GM19324 (cell line): ENCODE data around the gene CYP26B1.

Source experiments
- ATAC-seq: cut with Tn5 transposase; IDR thresholded peaks from one replicate; pipeline ENCODE4 v1.9.1; 2021; ENCODE audit warnings: mild to moderate bottlenecking, moderate library complexity; ENCODE audit not compliant: unreplicated experiment, low FRiP score

CYP26B1 gene

DNA sequence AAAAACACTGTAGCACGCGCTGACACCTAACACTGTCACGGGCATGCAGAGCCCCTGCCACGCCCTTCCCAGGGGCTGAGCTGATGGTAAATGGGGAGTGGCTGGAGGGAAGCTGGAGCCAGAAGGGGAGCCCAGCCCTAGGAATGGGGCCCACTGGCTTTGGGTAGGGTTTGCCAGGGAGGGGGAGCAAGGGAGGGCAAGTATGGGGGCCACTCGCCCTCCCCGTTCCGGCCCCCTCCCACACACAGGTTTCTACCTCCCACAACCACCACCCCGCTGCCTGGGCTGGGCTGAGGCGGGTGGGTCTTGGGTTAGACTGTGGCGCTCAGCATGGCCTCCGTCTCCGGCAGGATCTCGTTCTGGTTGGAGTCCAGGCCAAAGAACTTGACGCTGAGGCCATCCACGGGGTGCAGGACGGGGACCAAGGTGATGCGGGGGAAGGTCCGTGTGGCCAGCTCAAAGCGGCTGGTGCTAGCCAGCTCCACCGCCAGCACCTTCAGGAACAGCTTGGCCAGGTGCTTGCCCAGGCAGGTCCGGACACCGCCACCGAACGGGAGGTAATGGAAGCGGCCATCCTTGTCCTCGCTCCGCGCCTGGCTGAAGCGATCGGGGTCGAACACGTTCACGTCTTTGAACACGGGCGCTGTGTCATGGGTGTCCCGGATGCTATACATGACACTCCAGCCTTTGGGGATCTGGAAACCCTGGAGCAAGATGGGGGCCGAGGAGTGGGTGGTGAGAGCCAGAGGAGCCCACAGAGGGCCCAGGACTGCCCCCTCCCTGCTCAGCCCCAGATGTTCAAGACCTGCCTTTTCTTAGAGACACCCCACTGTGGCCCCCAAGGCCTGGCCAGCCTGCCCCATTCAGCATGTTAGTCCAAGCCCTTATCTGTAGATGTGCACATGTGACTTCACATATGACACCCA lies 15.5 kb downstream of the CYP26B1 start:
- no peak for ATAC-seq

DNA sequence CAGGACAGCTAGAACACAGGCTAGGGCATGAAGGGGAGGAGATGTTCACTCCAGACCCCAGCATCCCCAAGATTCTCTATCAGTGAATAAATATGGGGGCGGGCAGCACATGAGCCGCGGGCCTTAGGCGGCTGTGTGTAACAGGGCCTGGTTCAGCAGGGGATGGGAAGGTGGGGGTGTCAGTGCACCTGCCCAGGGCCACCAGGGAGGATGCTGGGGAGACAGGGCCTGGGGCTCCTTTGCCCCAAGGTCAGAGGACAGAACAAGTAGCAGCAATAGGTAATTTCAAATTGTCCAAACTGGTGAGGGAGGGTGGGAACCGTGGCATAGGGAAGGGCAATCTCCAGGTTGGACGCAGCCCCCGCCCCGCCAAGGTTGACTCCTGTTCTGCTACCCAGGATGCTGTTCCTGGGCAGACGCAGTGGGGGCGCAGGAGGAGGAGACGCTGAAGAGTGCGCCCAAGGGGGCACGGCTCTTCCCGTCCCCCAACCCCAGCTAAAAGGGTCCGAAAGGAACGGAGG lies 16.2 kb downstream of the CYP26B1 start:
- ATAC-seq, result no peak

DNA sequence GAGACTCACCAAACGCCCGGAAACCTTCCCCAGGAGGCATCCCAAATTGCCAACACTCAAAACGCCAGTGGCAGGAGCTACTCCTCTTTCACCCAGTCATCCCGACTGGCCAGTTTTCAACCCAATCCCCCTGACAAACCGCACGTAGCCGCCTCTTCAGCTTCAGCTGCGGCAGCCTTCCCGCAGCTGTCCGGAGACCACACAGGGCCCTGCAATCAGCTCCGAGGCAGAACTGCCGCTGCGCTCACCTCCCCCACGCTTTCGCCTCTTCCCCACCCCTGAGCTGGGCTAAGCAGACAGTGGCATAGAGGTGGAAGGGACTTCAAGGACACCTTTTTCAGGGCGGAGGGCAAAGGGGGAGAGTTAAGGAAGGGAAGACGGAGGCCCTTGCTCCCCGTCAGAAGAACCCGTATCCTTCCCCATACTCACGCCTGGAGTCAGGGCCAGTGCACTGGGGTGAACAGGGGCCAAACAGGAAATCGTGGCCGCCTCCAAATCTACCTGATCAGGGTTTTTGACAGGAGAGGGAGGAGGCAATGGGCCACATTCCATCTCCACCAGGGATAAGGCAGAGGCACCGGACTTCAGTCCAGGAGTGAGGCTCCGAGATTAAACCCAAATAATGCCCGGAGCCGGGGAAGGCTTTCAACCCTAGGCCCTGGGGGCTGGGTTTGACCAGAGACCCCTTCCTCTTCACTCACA lies 16.9 kb downstream of the CYP26B1 start:
- no peak for ATAC-seq

DNA sequence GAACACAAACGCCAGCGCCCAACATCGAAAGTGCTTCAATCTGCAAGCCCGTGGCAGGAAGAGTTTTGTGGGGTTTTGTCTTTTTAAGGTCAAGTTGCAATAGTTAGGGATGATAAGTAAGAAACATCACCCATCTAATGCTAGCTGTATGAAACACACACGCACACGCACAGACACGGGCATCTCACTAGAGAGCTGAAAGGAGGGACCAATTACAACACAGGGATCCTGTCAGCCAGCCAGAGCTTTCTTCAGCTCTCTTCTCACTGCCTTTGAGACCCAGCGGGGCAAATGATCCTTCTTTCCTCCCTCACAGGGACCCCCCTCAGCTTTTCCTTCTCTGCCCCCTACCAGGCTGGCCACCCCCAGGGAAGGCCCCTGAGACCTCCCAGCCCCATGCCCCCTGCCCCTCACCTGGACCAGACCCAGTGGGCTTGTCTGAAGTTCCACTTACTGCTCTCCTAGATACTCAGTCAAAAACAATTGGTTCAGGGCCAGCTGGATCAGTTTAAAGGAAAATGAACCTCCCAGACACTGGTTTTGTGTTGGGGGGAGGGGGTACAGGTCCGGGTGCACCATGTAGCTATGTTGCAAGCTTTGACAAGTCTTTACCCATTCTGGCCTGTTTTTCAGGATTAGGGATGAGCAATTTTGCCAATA lies 17.9 kb downstream of the CYP26B1 start:
- no peak for ATAC-seq

DNA sequence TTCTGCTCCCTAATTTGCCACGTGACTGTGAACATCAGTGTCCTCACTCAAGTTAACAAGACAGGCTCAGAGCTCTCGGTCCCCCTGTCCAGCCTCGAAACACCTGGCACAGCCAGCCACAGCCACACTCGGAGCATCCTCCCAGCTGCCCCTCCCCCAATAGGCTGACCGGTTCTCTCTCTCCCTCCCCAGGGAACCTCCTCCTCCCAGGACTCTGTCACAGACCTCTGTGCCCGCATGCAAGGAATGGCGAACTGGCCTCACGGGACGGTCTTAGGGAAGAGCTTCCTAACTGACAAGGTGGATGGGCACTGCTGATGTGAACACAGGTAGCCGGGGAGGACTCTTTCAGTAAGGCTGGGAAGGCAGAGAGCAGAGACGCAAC lies 18.8 kb downstream of the CYP26B1 start:
- no peak for ATAC-seq

DNA sequence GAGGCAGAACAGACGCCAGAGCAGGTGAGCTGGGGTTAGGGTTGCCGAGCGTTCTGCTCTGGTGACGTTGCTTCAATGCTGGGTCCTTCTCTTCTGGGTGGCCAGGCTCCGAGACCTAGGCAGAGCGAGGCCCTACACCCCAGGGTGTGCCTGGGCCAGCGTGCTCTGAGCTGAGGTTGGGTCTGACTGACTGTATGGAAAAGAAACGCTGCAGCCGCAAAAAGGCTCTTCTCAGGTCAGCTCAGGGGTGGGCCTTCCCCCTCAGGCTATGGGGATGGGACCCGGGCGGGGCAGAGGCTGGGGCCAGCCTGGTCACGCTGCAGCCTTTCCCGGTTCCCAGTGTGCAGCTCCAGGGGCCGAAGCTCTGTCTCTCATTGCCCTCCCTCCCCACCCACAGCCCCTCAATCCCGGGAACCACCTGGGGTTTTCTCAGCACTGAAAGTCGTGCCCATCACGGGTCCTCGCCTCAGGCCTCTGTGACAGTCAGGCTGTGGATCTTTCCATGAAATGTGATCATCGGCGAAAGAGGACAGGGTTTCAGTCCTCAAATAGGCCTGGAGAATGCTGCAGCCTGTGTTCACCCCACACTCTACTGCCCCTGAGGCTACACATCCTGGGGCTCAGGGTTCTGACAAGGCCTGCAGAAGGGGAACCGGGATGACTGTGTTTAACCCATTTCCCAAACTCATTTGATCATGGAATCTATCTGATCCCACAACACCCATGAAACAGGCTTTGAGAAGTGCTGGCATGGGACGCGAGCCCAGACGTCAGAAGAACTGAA lies 19.4 kb downstream of the CYP26B1 start:
- no peak for ATAC-seq

DNA sequence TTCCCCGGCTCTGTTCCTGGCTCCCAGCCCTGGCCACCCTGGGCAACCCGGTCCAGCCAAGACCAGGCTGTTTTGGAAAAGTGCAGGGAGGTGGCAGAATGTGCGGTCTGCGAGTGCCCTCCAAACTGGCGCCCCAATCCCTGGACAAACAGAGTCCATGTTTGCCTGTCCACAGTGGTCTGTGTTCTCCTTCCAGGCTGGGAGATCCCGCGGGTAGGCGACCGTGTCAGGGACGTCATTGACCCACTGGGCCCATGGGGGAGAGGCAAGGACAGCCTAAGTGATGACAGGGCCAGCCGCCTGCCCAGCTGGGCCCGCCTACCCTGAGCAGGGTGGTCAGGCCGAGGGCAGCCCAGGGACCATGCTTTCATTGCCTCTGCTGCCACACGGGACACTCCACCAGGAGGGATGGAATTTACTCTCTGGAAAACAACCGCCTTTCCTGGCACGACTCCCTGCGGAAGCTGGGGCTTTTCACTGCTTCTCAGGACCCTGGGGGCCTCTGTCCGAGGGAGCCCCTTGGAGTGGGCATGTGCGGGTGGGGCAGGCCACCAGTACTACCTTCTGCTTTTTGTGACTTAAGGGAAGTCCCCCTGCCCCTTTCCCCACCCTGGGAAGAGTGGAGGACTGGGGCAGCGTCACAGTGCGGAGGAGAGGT lies 20.1 kb downstream of the CYP26B1 start:
- no peak for ATAC-seq

DNA sequence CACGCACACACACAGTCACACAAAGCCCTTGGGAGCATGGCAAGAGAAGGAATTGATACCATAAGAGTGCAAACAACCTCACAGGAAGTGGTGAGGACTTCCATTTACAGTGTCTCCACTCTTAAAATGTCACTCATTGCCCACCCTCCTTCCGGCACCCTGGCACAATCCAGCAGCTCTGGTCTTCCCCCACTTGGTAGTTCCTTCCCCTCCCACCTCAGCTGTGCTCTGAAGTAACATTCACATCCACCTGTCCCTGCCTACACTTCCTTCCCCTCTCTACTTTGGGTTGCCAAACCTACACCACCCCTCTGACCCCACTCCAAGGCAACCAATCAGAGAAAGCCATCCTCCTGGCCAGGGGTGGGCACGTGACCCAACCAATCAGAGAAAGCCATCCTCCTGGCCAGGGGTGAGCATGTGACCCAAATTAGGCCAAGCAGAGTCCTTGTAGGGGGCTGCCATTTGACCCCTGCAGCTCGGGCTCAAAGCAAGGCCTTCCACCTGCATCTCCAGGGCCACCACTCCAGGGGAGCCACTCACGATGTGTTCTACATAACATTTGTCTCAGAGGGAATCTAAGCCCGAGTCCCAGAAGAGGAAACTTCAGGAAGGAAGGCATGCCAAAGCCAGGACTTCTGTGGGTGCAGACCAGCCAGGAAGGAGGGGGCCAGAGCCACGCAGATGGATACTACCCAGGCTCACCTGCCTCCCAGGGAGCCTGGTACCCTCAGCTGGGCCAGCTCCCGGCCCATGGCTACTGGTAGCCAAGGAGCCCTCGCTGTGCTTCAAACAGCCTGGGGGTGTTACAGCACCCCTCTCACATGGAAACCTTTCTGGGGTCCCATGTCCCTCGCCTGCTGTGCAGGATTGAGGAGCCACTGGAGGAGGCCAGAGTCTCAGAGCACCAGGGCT lies 21.2 kb downstream of the CYP26B1 start:
- no peak for ATAC-seq

DNA sequence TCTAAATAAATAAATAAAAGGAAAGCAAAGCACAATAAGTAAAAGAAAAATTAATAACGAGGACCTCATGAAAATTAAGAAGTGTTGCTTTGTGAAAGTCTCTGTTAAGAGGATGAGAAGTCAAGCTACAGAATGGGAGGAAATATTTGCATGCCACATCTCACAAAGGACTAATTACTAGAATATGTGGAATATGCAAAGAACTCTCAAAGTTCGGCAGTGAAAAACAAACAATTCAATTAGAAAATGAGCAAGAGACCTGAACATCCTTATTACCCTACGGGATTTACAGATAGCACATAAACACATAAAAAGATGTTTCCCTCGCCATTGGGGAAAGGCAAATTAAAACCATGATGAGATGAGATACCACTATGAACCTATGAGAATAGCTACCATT lies 23.3 kb downstream of the CYP26B1 start:
- ATAC-seq, result no peak

DNA sequence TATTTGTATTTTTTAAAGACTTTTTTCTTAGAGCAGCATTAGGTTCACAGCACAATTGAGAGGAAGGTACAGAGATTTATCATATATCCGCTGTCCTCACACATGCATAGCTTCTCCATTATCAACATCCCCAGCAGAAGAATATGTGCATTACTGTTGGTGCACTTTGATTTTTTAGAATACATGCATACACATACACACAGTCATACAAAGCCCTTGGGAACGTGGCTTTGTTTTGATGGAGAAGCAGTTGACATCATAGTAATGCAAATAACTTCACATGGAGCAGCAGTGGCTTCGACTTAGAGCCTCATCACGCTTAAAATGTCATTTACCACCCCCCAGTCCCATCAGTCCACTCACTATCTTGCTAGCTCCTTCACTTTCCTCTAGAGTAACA lies 26.5 kb downstream of the CYP26B1 start:
- no peak for ATAC-seq

DNA sequence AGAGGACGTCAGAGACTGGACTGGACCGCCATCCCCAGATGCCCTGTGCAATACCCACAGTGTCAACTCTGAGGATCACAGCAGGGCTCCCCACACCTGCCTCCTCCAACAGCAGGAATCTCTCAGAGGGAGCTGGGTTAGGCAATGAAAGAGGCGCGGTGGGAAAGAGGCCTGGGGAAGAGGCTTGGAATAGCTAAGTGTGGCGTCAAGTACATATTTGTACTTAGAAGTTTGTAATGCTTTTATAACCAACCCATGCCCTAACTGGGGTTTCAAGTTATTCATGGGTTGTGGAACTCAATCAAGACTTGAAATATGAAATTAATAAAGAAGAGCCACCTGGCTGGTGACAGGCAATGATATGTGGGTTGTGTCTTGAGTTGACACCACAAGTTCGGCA lies 28.7 kb downstream of the CYP26B1 start:
- ATAC-seq, result no peak

DNA sequence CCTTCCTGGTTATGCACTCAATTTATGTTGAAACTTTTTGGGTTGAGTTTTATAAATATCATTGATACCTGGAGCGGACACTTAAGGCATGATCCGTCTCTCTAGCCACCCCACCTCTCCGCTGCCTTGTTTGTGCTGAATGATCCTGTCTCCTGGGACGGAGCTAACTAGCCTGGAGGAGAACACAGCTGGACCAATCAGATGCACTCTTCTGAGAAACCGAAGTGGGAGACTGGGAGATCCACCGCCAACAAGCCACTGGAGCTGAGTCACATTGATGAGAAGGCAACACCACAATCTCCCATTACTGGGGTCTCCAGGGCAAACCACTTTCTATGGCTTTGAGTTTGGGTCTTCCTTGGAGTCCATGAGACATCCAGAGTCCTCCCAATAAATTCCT lies 29.3 kb downstream of the CYP26B1 start:
- ATAC-seq, result no peak

DNA sequence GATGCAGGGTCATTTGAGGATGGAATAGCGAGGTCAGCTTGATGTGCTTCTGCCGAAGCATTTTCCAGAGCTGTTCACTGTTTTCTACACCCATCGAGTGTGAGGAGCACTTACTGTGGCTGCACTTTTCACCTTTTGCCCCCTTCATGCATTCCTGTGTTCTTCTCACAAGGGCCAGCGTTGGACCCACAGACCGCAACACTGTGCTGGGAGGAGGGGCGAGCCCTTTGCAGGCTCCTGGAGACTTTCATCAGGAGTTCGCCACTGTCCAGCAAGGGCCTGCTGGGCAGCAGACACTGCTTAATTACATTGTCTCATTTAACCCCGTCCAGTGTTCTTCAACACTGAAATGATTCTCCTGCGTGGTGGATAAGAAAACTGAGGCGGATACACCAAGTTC lies 29.9 kb downstream of the CYP26B1 start:
- ATAC-seq, result no peak

DNA sequence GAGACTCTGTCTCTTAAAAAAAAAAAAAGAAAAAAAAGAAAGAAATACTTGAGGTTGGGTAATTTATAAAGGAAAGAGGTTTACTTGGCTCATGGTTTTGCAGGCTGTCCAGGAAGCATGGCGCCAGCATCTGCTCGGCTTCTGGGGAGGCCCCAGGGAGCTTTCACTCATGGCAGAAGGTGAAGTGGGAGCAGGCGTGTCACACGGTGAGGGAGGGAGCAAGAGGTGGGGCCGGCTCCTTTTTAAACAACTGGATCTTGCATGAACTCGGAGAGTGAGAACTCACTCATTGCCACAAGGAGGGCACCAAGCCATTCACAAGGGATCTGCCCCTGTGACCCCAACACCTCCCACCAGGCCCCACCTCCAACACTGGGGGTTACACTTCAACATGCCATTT lies 30.6 kb downstream of the CYP26B1 start:
- ATAC-seq, result no peak

DNA sequence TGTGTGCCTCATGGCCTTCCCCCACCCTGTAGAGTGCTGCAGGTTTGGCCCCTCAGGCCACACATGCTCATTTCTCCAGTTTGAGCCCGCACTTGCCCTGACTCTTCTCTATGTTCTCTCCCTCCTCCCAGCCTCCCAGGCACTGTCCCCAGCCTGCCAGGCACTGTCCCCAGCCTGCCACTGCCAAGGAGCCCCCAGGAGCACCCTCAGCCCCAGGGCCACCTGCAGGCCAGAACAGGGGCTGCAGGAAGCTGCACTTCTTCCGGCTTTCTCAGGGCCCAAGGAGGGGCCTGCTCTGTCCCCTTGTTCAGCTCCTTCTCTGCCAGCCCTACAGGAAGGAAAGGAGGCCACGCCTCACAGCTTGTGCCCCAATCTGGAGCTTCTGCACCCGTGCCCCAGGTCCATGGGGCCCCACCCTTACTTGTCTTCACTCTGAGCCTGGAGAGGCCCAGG lies 31.6 kb downstream of the CYP26B1 start:
- ATAC-seq, result no peak

DNA sequence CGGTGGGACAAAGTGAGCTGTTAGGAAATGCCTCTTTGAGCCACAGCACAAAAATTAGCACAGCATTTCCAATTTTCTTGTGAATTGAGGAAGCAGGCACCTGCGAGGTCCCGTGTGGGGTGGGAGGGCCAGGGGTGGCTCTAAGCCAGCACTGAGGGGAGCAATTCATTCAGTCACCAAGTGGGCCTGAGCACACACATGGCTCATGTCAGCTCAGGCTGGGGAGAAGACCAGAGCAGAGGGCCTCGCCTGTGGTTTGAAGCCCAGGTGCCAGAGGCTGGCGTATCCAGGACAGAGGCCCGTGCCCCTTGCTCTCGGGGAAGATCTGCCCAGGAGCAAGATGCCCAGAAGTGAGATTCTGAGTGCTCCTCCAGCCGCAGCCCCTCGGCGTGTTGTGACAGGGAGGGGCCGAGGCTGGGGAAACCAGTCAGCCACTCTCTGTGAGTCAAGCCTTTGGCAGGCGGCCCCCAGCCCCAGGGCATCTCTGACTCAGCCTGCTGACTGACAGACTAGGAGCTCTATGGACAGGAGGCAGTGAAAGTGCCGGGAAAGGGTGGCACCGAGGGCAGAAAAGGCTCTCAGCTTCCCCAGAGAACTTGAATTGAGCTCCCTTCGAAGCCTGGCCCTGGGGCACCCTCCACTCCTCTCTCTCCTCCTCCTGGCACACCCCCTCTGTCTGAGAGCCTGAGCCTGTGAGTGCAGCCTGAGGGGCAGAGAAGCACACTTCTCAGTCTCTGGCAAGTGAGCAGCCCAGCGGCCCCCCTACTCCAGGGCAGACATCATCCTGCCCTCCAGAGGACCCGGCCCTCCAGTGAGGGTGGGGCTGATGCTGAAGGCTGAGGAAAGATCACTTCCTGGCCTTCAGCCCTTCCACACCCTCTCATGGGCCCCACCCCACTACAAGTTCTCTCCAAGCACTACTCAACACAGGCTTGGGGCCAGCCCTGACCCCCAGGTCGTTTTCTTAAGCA lies 32.3 kb downstream of the CYP26B1 start:
- no peak for ATAC-seq

DNA sequence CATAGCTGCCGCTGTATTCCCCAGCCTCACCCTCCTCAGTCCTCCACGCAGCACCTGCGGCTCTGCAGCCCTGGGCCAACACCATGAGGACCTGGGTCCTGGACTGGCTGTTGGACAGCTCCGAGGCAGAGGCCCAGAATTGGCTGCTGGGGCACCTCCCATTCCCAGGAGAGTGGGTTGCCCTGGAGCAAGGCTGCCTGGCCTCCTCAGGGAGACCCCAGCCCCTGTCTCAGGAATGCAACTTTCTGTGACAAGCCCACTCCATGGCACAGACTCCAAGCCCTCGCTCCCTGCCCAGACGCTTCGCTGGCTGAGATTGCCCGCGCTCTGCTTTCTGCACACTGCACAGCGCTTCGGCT lies 33.0 kb downstream of the CYP26B1 start:
- no peak for ATAC-seq
